IMR-90 (cell line): ENCODE measurements around the gene GLT1D1. TPM values are rescaled to one million over a fixed set of nuclear protein-coding genes. Genes with fewer than 3 reads are reported as not detected.

ENCODE experiments used
- ATAC-seq: fragments of 200-7000 bp; cut with Tn5 transposase; 2 replicates; pipeline ENCODE4 v1.9.1; 2020; ENCODE audit warnings: low read depth, mild to moderate bottlenecking, moderate library complexity
- BruUV-seq: library from RNA; stranded (reverse); fragments of 400-500 nt; replicated peaks from 2 replicates; lab custom pipeline; 2021; lab: Mats Ljungman, UMichigan
- CTCF ChIA-PET: fragments of 300-600 bp; formaldehyde crosslinking; extraction: SDS; loops from one replicate; lab custom pipeline; 2021; ENCODE audit warnings: antibody characterized with exemption; lab: Yijun Ruan, JAX
- POLR2A ChIA-PET: fragments of 300-600 bp; sonication (Branson Sonifier 250); formaldehyde crosslinking; loops from one replicate; lab custom pipeline; 2022; ENCODE audit warnings: antibody characterized with exemption; ENCODE audit not compliant: unreplicated experiment; lab: Charles Lee
- DNase-seq: peaks from one replicate; pipeline ENCODE4 v3.0.0; 2013
- H2AFZ ChIP-seq: replicated peaks from 2 replicates; pipeline ENCODE3; 2013; ENCODE audit warnings: low read length, mild to moderate bottlenecking; ENCODE audit not compliant: poor library complexity
- H2AK5ac ChIP-seq: 2 replicates; pipeline ENCODE4 v1.6.1; 2013; ENCODE audit warnings: low read depth, low read length, inconsistent platforms
- H2AK9ac ChIP-seq: replicated peaks from 2 replicates; pipeline ENCODE3; 2013; ENCODE audit warnings: mild to moderate bottlenecking, low read depth, low read length, moderate library complexity; ENCODE audit not compliant: poor library complexity
- H2BK120ac ChIP-seq: 2 replicates; pipeline ENCODE4 v1.6.1; 2013; ENCODE audit warnings: low read depth, low read length, inconsistent platforms
- H2BK15ac ChIP-seq: 3 replicates; pipeline ENCODE4 v1.6.1; 2013; ENCODE audit warnings: low read depth, low read length, inconsistent platforms
- H2BK20ac ChIP-seq: 2 replicates; pipeline ENCODE4 v1.6.1; 2013; ENCODE audit warnings: low read depth, mild to moderate bottlenecking, inconsistent platforms, low read length, moderate library complexity
- H2BK5ac ChIP-seq: 2 replicates; pipeline ENCODE4 v1.6.1; 2013; ENCODE audit warnings: mild to moderate bottlenecking, low read depth, low read length, inconsistent platforms; ENCODE audit not compliant: poor library complexity, severe bottlenecking
- H3K14ac ChIP-seq: replicated peaks from 2 replicates; pipeline ENCODE4 v1.6.1; 2013; ENCODE audit warnings: low read depth, low read length, inconsistent platforms
- H3K18ac ChIP-seq: 2 replicates; pipeline ENCODE4 v1.6.1; 2013; ENCODE audit warnings: low read depth, low read length, control low read depth
- H3K23ac ChIP-seq: 2 replicates; pipeline ENCODE4 v1.6.1; 2013; ENCODE audit warnings: low read depth, low read length, inconsistent platforms
- H3K27ac ChIP-seq: 2 replicates; pipeline ENCODE4 v1.5.1; 2013; ENCODE audit warnings: mild to moderate bottlenecking, control low read depth, low read length; ENCODE audit not compliant: insufficient read depth
- H3K27me3 ChIP-seq: 2 replicates; pipeline ENCODE4 v1.6.1; 2013; ENCODE audit warnings: low read length; ENCODE audit not compliant: control insufficient read depth, insufficient read depth
- H3K36me3 ChIP-seq: 2 replicates; pipeline ENCODE4 v1.6.1; 2013; ENCODE audit warnings: low read length, mixed read lengths; ENCODE audit not compliant: control insufficient read depth, insufficient read depth
- H3K4ac ChIP-seq: 2 replicates; pipeline ENCODE4 v1.6.1; 2013; ENCODE audit warnings: low read depth, low read length, inconsistent platforms
- H3K4me1 ChIP-seq: 2 replicates; pipeline ENCODE4 v1.6.1; 2013; ENCODE audit warnings: low read length, mixed read lengths; ENCODE audit not compliant: control insufficient read depth, insufficient read depth
- H3K4me2 ChIP-seq: 2 replicates; pipeline ENCODE4 v1.6.1; 2013; ENCODE audit warnings: low read depth, mild to moderate bottlenecking, control low read depth, low read length, moderate library complexity
- H3K4me3 ChIP-seq: 2 replicates; pipeline ENCODE4 v1.5.1; 2013; ENCODE audit warnings: low read depth, mild to moderate bottlenecking, control low read depth, low read length, moderate library complexity; ENCODE audit not compliant: insufficient read depth
- H3K56ac ChIP-seq: 2 replicates; pipeline ENCODE4 v1.6.1; 2013; ENCODE audit warnings: low read length, inconsistent platforms; ENCODE audit not compliant: insufficient read depth; ENCODE audit errors: extremely low read depth
- H3K79me1 ChIP-seq, 2 experiments: 2 replicates each; pipeline ENCODE4 v1.6.1; 2013; ENCODE audit warnings: low read length in 2 of 2, inconsistent platforms in 1 of 2, low read depth in 1 of 2
- H3K9ac ChIP-seq: 2 replicates; pipeline ENCODE4 v1.6.1; 2013; ENCODE audit warnings: low read depth, low read length, control low read depth
- H3K9me1 ChIP-seq: 2 replicates; pipeline ENCODE4 v1.6.1; 2013; ENCODE audit warnings: low read length, inconsistent platforms; ENCODE audit not compliant: insufficient read depth
- H3K9me3 ChIP-seq: 2 replicates; pipeline ENCODE4 v1.6.1; 2013; ENCODE audit warnings: low read length; ENCODE audit not compliant: control insufficient read depth, insufficient read depth
- H4K20me1 ChIP-seq: 2 replicates; pipeline ENCODE4 v1.6.1; 2013; ENCODE audit warnings: low read length, inconsistent platforms; ENCODE audit not compliant: insufficient read depth
- H4K5ac ChIP-seq: 2 replicates; pipeline ENCODE4 v1.6.1; 2013; ENCODE audit warnings: mild to moderate bottlenecking, low read depth, low read length, control low read depth
- H4K8ac ChIP-seq, 2 experiments: 2 replicates each; pipeline ENCODE4 v1.6.1; 2013; ENCODE audit warnings: low read depth in 2 of 2, low read length in 2 of 2, control low read depth in 1 of 2, inconsistent platforms in 1 of 2
- H4K91ac ChIP-seq: 2 replicates; pipeline ENCODE4 v1.6.1; 2013; ENCODE audit warnings: low read depth, low read length, inconsistent platforms; ENCODE audit not compliant: insufficient read depth
- BHLHE40 ChIP-seq: fragments of 150-350 bp; IDR thresholded peaks from 2 replicates; pipeline ENCODE4 v1.6.1; 2016; ENCODE audit warnings: mild to moderate bottlenecking, low read depth, low read length
- CHD1 ChIP-seq: IDR thresholded peaks from 2 replicates; pipeline ENCODE4 v1.6.1; 2012; ENCODE audit warnings: low read depth, low read length, improper control_type of control experiment
- CTCF ChIP-seq: conservative IDR thresholded peaks from 2 replicates; pipeline ENCODE4 v1.5.1; 2012; ENCODE audit warnings: mild to moderate bottlenecking, low read depth, low read length, improper control_type of control experiment
- ELK1 ChIP-seq: fragments of 150-350 bp; IDR thresholded peaks from 2 replicates; pipeline ENCODE4 v1.6.1; 2016; ENCODE audit warnings: low read depth, mild to moderate bottlenecking, low read length, moderate library complexity, borderline replicate concordance
- MAFK ChIP-seq: IDR thresholded peaks from 2 replicates; pipeline ENCODE4 v1.6.1; 2012; ENCODE audit warnings: low read depth, low read length, improper control_type of control experiment
- MAZ ChIP-seq: IDR thresholded peaks from 2 replicates; pipeline ENCODE4 v1.6.1; 2012; ENCODE audit warnings: low read depth, mild to moderate bottlenecking, low read length, improper control_type of control experiment, moderate library complexity, borderline replicate concordance
- POLR2A ChIP-seq: IDR thresholded peaks from 2 replicates; pipeline ENCODE4 v1.6.1; 2012; ENCODE audit warnings: mild to moderate bottlenecking, low read depth, low read length
- USF2 ChIP-seq: fragments of 150-350 bp; IDR thresholded peaks from 2 replicates; pipeline ENCODE4 v1.6.1; 2017; ENCODE audit warnings: mild to moderate bottlenecking, antibody characterized with exemption, low read length, low read depth
- WGBS, 2 experiments: methylation state at CpG; one replicate each; pipeline versions ENCODE4 v1.1.5 to v1.1.7; 2013; ENCODE audit warnings: missing lambda C conversion rate in 2 of 2; ENCODE audit not compliant: insufficient read length in 1 of 2; ENCODE audit errors: extremely low coverage in 2 of 2; 5-methylcytosine and 5-hydroxymethylcytosine counted together
- dilution Hi-C: fragments of 300-500 bp; cut with HindIII; formaldehyde crosslinking; loops from one replicate; pipeline ENCODE4 v1.14.3; 2018; ENCODE audit warnings: low sequenced_read_pairs; ENCODE audit not compliant: unreplicated experiment
- in situ Hi-C: fragments of 300-500 bp; cut with MboI; formaldehyde crosslinking; loops from 3 replicates; pipeline ENCODE4 v1.14.3; 2019; ENCODE audit warnings: low sequenced_read_pairs, inconsistent platforms, mixed read lengths
- intact Hi-C: fragments of 100-400 bp; cut with micrococcal nuclease; formaldehyde crosslinking; loops from 2 replicates; pipeline ENCODE4 v1.10.0; 2022
- polyA plus RNA-seq, 3 experiments: library from polyadenylated mRNA; depleted of rRNA; stranded (reverse); fragments of >200 nt; gene quantifications; 2 replicates each; pipeline ENCODE4 v1.2.3, GENCODE V29; 2012; ENCODE audit warnings: low replicate concordance in 1 of 3
- total RNA-seq: library from RNA; depleted of rRNA; stranded (reverse); fragments of >200 nt; gene quantifications from 2 replicates; pipeline ENCODE4 v1.2.3, GENCODE V29; 2012

Gene GLT1D1
- total and polyA plus RNA-seq, 2 of the 4 experiments (the other 2 are of a cell fraction) = not detected

GRCh38 chr12:128863957-128864356 lies 10.7 kb downstream of the GLT1D1 start:
- H3K27ac ChIP-seq = no peak overlapping the region

More at GRCh38 chr12:128863957-128864356, 10.7 kb downstream of the GLT1D1 start:
- Histone ChIP-seq H3K23ac (no peak overlapping the region), H2BK15ac (no peak overlapping the region), H2BK120ac (no peak overlapping the region), H3K4me1 (no peaks in the 10 kb centered on the region), H3K9me3 (peaks cover 28% of the 10 kb centered on the region), H4K5ac (no peak overlapping the region), H2AK5ac (no peak overlapping the region), H2BK20ac (no peak overlapping the region), H3K4me3 (no peak overlapping the region), H3K56ac (no peak overlapping the region), H2BK5ac (no peak overlapping the region), H4K20me1 (no peaks in the 10 kb centered on the region), H4K8ac (no peak overlapping the region), H4K91ac (no peak overlapping the region), H3K79me1 (no peaks in the 10 kb centered on the region), H2AFZ (no peak overlapping the region), H3K4me2 (no peak overlapping the region), H3K14ac (no peak overlapping the region), H3K9me1 (no peaks in the 10 kb centered on the region), H3K9ac (no peak overlapping the region), H3K27me3 (no peaks in the 10 kb centered on the region), H2AK9ac (no peak overlapping the region), H3K18ac (no peak overlapping the region), H3K4ac (no peak overlapping the region), H3K36me3 (no peaks in the 10 kb centered on the region)
- intact Hi-C loops (no loop called here), in situ Hi-C loops (no loop called here), dilution Hi-C loops (no loop called here)
- DNase-seq (no peak), ATAC-seq (no peak)
- ChIA-PET POLR2A (no interaction called here), CTCF (no interaction called here)
- WGBS, 2 experiments = 66% methylated on average over 6 of the region's 11 CpGs; no CpG with 5 or more reads in 1 of the 2 experiments
- TF ChIP-seq MAZ = no peak
- no peak for TF ChIP-seq CHD1
- TF ChIP-seq POLR2A = no peak
- TF ChIP-seq MAFK = no peak
- no peak for TF ChIP-seq ELK1
- no peak for TF ChIP-seq CTCF
- no peak for TF ChIP-seq BHLHE40
- no peak for TF ChIP-seq USF2
- no TSS peak for BruUV-seq
